T-helper 1 cell treated with Interleukin-12 subunit alpha and Interleukin-12 subunit beta and Interleukin-4 antibody, amounts not matched to agents 30 ng/mL and 1 ng/mL, for 36 hours (primary cell): ENCODE measurements around the gene ELFN2. TPM values are rescaled to one million over a fixed set of nuclear protein-coding genes. Genes with fewer than 3 reads are reported as not detected.

Experiments used
- intact Hi-C: fragments of 100-400 bp; cut with micrococcal nuclease; formaldehyde crosslinking; loops from one replicate; pipeline ENCODE4 v1.15.1; 2024
- total RNA-seq: library from RNA; stranded (reverse); gene quantifications from 2 replicates; pipeline ENCODE4 v1.2.3, GENCODE V29; 2022

ELFN2 gene
- total RNA-seq, 1 donor from 2014 or later, result 0.12 TPM

DNA sequence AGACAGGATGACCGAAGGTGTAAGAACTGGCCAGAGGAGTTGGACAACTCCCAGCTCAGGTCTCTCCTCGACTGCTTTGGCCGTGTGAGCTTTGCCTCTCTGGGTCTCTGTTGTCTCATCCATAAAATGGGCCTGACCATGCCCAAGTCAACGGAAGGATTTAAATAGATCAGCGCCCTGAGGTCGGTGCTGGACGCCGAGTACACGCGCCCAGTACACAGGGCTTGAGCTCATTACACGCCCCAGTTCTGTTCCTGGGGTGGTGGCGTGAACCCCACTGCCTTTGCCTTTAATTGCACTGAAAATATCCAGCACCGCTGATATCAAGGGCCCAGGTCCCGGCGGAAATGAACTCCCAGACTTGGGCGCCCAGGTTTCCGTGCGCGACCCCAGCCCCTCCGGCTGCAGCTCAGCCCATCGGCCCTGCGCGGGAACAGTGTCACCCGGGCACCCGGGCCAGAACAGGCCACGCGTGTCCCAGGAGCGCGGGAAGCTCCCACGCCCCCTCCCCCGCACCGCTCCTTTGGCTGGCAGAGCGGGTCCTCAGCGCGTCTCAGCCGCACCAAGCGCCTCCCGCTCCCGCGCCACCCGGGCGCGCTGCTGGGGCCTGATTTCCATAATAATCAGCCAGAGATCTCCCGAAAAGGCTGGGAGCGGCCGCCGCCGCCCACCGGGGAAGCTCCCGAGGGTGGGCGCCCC is 102.8 kb downstream of the ELFN2 start:
- intact Hi-C loops, result no loop called here

DNA sequence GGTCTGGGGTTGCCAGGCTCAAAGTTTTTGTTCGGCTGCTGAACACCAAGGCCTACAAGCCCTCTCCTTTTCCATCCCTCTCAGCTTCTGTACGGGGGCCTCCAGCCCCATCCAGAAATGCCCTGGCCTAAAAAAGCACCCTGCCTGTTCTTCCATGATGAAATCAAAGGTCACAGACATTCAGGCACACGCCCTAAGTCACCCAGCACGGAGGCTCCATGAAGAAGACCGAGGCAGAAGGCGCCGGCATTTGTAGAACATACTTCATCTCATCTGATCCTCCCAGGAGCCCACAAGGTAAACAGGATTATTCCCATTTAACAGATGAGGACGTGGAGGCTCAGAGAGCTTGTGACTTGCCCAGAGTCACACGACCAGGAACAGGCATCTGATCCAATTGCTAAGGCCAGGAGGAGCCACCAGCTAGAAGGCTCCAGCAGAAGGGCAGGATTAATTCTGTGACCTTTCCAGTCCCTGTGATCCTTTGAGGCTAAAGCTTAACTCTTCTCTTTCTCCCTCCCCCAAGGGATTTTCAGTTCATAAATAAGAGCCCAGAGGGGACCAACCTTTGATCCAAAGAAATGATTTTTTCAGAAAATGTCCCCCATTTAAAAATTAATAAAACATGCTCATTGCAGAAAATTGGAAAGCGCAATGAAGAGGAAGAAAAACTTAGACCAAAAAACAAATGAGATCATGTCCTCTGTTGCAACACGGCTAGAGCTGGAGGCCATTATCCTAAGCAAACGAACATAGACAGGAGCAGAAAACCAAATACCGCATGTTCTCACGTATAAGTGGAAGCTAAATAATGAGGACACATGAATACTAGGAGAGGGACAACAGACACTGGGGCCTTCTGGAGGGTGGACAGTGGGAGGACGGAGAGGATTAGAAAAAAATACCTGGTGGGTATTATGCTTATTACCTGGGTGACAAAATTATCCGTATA is 106.3 kb downstream of the ELFN2 start:
- intact Hi-C loops, result no loop called here

DNA sequence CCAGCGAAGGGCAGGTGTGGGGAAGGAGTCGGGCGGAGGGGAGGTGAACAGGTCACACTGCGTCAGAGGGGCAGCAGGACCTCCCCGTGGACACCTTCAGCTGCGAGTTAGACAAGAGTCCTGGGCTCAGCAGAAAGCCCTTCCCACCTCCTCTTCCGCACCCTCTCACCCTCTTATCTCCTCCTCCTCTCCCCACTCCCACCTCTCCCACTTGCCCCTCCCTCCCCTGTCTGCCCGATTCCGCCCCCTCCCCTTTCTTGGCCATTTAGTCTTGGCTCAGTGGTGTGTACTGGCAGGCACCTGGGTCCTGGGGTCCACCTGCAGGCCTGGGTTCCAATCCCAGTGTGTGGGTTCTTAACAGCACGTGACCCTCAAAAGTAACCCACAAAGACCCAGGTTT is 107.8 kb downstream of the ELFN2 start:
- intact Hi-C loops, result loop anchor here (5.0 kb wide), 1 partner anchor 273 kb away; no protein-coding TSS in a partner anchor

DNA sequence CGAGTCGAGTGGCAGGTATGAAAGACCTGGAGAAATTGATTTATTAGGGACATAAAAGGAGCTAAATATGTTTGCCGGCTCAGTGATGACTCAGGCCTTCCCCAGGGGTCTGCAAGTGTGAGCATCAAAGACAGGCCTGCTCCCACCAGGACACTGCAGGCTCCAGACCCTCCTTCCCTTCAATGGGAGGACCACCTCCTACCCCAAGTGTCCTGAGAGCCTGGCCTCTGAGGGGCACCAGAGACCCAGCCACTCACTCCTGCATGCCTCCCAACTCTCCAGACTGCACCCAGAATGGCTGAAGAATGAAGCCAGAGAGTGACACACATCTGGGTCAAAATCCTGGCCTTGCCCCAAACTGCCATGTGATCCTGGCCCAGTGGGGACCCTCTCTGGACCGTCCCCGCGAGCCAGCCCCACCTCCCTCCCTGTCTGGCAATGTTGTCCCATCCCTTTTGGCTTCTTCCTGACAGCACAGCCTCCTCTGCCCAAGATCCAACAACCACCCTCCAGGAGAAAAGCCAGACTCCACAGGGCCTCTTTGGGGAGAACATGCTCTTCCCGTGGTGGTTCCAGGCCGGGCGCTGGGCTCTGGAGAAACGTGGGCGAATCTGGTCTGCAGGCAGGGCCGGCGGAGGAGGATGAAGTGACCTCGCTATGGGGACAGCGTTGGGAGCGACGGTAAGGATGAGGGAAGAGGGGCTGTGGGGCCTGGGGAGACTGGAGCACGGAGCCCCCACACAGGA is 108.7 kb downstream of the ELFN2 start:
- intact Hi-C loops, result loop anchor here (5.0 kb wide), 1 partner anchor 274 kb away; no protein-coding TSS in a partner anchor

Other genes starting within 250 kb of the ELFN2 start
- 7.0 and 7.7 TPM in 2 replicates for gene C1QTNF6, start 239.2 kb downstream of the ELFN2 start, total RNA-seq
- gene SSTR3, start 215.0 kb downstream of the ELFN2 start, total RNA-seq, result 4.3 and 4.5 TPM in 2 replicates
- gene RAC2, start 183.2 kb downstream of the ELFN2 start, total RNA-seq, result 978 and 990 TPM in 2 replicates
- 148 and 160 TPM in 2 replicates for gene CYTH4, start 145.0 kb downstream of the ELFN2 start, total RNA-seq
- gene MFNG, start 58.9 kb upstream of the ELFN2 start, total RNA-seq, result 207 and 211 TPM in 2 replicates
- gene CARD10, start 91.9 kb upstream of the ELFN2 start, total RNA-seq, result not detected in 2 replicates
- 1.9 and 2.3 TPM in 2 replicates for gene CDC42EP1, start 133.0 kb upstream of the ELFN2 start, total RNA-seq
- 0.39 TPM in 1 of 2 replicates, not detected in the other for gene LGALS2, start 152.6 kb upstream of the ELFN2 start, total RNA-seq
- 65.1 and 67.2 TPM in 2 replicates for gene GGA1, start 181.4 kb upstream of the ELFN2 start, total RNA-seq
- 183 and 187 TPM in 2 replicates for gene SH3BP1, start 212.2 kb upstream of the ELFN2 start, total RNA-seq
- 17.7 and 20.6 TPM in 2 replicates for gene PDXP, start 231.2 kb upstream of the ELFN2 start, total RNA-seq
- 791 and 792 TPM in 2 replicates for gene LGALS1, start 248.2 kb upstream of the ELFN2 start, total RNA-seq